CD4-positive, alpha-beta T cell (primary cell): ENCODE results near the gene DSTN. TPM values are rescaled to one million over a fixed set of nuclear protein-coding genes. Genes with fewer than 3 reads are reported as not detected.

Source experiments
- ATAC-seq: fragments of 200-7000 bp; cut with Tn5 transposase; one replicate; pipeline ENCODE4 v1.10.0; 2022; ENCODE audit warnings: mild to moderate bottlenecking; ENCODE audit not compliant: poor library complexity
- CTCF ChIA-PET: fragments of 350-600 bp; sonication (Branson Sonifier 250); formaldehyde crosslinking; loops from one replicate; lab custom pipeline; 2021; ENCODE audit warnings: antibody characterized with exemption, inconsistent platforms; lab: Charles Lee
- POLR2A ChIA-PET: fragments of 350-600 bp; sonication (Branson Sonifier 250); formaldehyde crosslinking; loops from one replicate; lab custom pipeline; 2021; ENCODE audit warnings: antibody characterized with exemption, inconsistent platforms; lab: Charles Lee
- DNase-seq, 14 experiments: peaks; one replicate each; pipeline ENCODE4 v3.0.0-alpha.2; 2013 to 2020; ENCODE audit warnings: mixed read lengths in 2 of 14
- H3K27ac ChIP-seq, 2 donors: one replicate each; pipeline versions ENCODE4 v1.5.1 to v1.7.0; 2013; ENCODE audit warnings: low read length in 2 of 2, low read depth in 1 of 2, mild to moderate bottlenecking in 1 of 2
- H3K27me3 ChIP-seq, 2 experiments: 1 replicate in 1 of 2; 2 replicates in 1 of 2; pipeline versions ENCODE4 v1.6.1 to v1.7.0; 2013; ENCODE audit warnings: low read length in 2 of 2, control low read depth in 1 of 2, mild to moderate bottlenecking in 1 of 2, moderate library complexity in 1 of 2; ENCODE audit not compliant: insufficient read depth in 2 of 2, control insufficient read depth in 1 of 2
- H3K36me3 ChIP-seq: one replicate; pipeline ENCODE4 v1.6.1; 2013; ENCODE audit warnings: low read length, control low read depth; ENCODE audit not compliant: insufficient read depth
- H3K4me1 ChIP-seq: one replicate; pipeline ENCODE4 v1.6.1; 2013; ENCODE audit warnings: low read length, control low read depth; ENCODE audit not compliant: insufficient read depth
- H3K4me3 ChIP-seq: one replicate; pipeline ENCODE4 v1.5.1; 2013; ENCODE audit warnings: mild to moderate bottlenecking, low read length, moderate library complexity
- H3K9me3 ChIP-seq, 2 experiments: 1 replicate in 1 of 2; 2 replicates in 1 of 2; pipeline versions ENCODE4 v1.6.1 to v1.7.0; 2013; ENCODE audit warnings: low read length in 2 of 2, mild to moderate bottlenecking in 2 of 2, control low read depth in 1 of 2, moderate library complexity in 1 of 2; ENCODE audit not compliant: control insufficient read depth in 1 of 2, insufficient read depth in 1 of 2
- H3K27ac Mint-ChIP-seq: one replicate; pipeline ENCODE4 v1.8.0; 2020; ENCODE audit warnings: mixed read lengths
- H3K27me3 Mint-ChIP-seq: one replicate; pipeline ENCODE4 v1.8.0; 2021; ENCODE audit warnings: mixed read lengths
- H3K36me3 Mint-ChIP-seq: one replicate; pipeline ENCODE4 v1.8.0; 2021; ENCODE audit warnings: low read depth, mixed read lengths
- H3K4me1 Mint-ChIP-seq: one replicate; pipeline ENCODE4 v1.8.0; 2021; ENCODE audit warnings: low read depth, mixed read lengths
- H3K4me3 Mint-ChIP-seq: one replicate; pipeline ENCODE4 v1.8.0; 2020; ENCODE audit warnings: mild to moderate bottlenecking, mixed read lengths
- H3K9me3 Mint-ChIP-seq: one replicate; pipeline ENCODE4 v1.8.0; 2020; ENCODE audit warnings: mixed read lengths
- intact Hi-C, 2 experiments: fragments of 100-400 bp; cut with DNase I in 1 of 2; cut with micrococcal nuclease in 1 of 2; formaldehyde crosslinking; loops; one replicate each; pipeline versions ENCODE4 v1.15.1 to v1.9.0; 2023 to 2025; cut with DNase I, micrococcal nuclease
- total RNA-seq, 174 experiments: library from RNA in 2 of 174; stranded (reverse) in 2 of 174; gene quantifications; one replicate each; pipeline ENCODE4 v1.2.3 and lab custom pipeline; 2021 to 2026
- TF ChIP-seq, protein P1 (sequence below): fragments of 200-600 bp; IDR thresholded peaks from one replicate; pipeline ENCODE4 v1.8.0; 2022; ENCODE audit warnings: antibody characterized with exemption, mild to moderate bottlenecking

The DSTN gene
- total RNA-seq, 2 experiments from 2014 or later = 36.0 to 38.9 TPM

- ChIA-PET CTCF (interaction anchor here (1.2 kb wide), 1 partner anchor 13 kb away, joined by 5 read pairs; no protein-coding TSS in a partner anchor), POLR2A (no interaction called here)
- Histone ChIP-seq H3K4me1 (peaks cover 37% of the 10 kb centered on the region), H3K27ac (no peak overlapping the region), H3K36me3 (peaks cover 15% of the 10 kb centered on the region), H3K27me3 (no peaks in the 10 kb centered on the region), H3K4me3 (no peak overlapping the region), H3K9me3 (no peaks in the 10 kb centered on the region)
- Mint-ChIP-seq H3K9me3 (no peaks in the 10 kb centered on the region), H3K27ac (peak overlapping the region; percentile 69), H3K4me3 (no peak overlapping the region), H3K4me1 (peaks cover 26% of the 10 kb centered on the region), H3K36me3 (peaks cover 12% of the 10 kb centered on the region), H3K27me3 (no peaks in the 10 kb centered on the region)
- peak in 1 of 14 experiments; percentile 23 for DNase-seq
- intact Hi-C loops = loop anchor here in 1 of 2 experiments (5.0 kb wide), 1 partner anchor 67 kb away; the partner anchor contains the start of gene RRBP1
- TF ChIP-seq, protein P1, sequence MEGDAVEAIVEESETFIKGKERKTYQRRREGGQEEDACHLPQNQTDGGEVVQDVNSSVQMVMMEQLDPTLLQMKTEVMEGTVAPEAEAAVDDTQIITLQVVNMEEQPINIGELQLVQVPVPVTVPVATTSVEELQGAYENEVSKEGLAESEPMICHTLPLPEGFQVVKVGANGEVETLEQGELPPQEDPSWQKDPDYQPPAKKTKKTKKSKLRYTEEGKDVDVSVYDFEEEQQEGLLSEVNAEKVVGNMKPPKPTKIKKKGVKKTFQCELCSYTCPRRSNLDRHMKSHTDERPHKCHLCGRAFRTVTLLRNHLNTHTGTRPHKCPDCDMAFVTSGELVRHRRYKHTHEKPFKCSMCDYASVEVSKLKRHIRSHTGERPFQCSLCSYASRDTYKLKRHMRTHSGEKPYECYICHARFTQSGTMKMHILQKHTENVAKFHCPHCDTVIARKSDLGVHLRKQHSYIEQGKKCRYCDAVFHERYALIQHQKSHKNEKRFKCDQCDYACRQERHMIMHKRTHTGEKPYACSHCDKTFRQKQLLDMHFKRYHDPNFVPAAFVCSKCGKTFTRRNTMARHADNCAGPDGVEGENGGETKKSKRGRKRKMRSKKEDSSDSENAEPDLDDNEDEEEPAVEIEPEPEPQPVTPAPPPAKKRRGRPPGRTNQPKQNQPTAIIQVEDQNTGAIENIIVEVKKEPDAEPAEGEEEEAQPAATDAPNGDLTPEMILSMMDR = no peak
- no peak for ATAC-seq
These were observed 45.2 kb downstream of the DSTN start for GRCh38 chr20:17614812-17615644.

DNA sequence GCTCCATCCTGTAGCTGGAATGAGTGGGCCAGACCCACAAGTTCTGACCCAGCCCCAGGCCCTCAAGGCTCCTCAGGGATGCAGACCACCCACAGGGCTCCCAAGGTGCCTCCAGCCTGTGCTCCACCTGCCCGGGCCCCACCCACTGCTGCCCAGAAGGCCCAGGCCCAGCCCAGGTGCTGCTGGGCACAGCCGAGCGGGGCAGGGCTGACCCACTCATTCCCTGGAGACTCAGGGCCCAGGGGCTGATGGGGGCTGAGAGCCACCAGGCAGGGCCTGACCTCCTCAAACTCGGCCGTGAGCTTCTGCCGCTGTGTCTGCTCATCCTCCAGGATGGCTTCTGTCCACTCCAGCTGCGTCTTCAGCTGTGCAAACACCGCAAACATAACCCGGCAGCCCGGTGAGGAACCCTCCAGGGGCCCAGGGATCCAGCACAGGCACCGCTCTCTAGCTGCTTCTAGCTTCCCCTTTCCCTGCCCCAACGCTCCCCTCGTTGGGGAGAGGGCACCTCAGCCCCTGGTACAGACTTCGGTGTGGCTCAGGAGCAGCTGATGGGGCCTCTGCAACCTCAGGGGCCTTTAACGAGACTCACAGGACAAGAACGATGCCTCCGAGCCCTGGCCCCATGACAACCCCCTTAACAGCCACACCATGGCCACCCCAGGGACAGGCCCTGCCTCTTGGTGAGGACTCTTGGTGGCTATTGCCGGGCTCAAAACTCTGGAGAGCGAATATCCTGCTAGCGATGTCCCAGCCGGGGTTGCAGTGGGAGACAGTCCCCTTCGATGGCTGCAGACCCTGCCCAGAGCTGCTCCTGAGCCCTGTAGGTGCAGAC, 46.0 kb downstream of the DSTN start:
- Mint-ChIP-seq H3K9me3 (no peaks in the 10 kb centered on the region), H3K27ac (no peak overlapping the region), H3K4me3 (no peak overlapping the region), H3K27me3 (no peaks in the 10 kb centered on the region), H3K36me3 (peaks cover 15% of the 10 kb centered on the region), H3K4me1 (peaks cover 18% of the 10 kb centered on the region)
- Histone ChIP-seq H3K27me3 (no peaks in the 10 kb centered on the region), H3K4me3 (no peak overlapping the region), H3K9me3 (no peaks in the 10 kb centered on the region), H3K36me3 (peaks cover 22% of the 10 kb centered on the region), H3K27ac (peak overlapping the region in 1 of 2 donors; percentile 4), H3K4me1 (peaks cover 29% of the 10 kb centered on the region)
- ChIA-PET POLR2A (interaction anchor here (0.6 to 0.7 kb wide), 2 partner anchors 52 to 67 kb away, joined by 3 read pairs; no protein-coding TSS in a partner anchor), CTCF (interaction anchor here (0.7 to 1.2 kb wide), 2 partner anchors 14 to 66 kb away, joined by 3 to 5 read pairs; partner anchors contain the start of gene RRBP1)
- no peak for ATAC-seq
- intact Hi-C loops = loop anchor here in 1 of 2 experiments (2.0 kb wide), 1 partner anchor 111 kb away; no protein-coding TSS in a partner anchor
- peak in 1 of 14 experiments; percentile 11 for DNase-seq
- TF ChIP-seq, protein P1 = no peak

GRCh38 chr20:17616480-17617211, 46.8 kb downstream of the DSTN start:
- POLR2A ChIA-PET = no interaction called here

More at GRCh38 chr20:17616480-17617211, 46.8 kb downstream of the DSTN start:
- ATAC-seq (no peak), DNase-seq (peak in 1 of 14 experiments; percentile 11)
- H3K9me3 Mint-ChIP-seq = no peaks in the 10 kb centered on the region
- Histone ChIP-seq H3K36me3 (peaks cover 29% of the 10 kb centered on the region), H3K27me3 (no peaks in the 10 kb centered on the region), H3K27ac (peak overlapping the region in 1 of 2 donors; percentile 4), H3K9me3 (no peaks in the 10 kb centered on the region), H3K4me1 (peaks cover 21% of the 10 kb centered on the region), H3K4me3 (no peak overlapping the region)
- peaks cover 16% of the 10 kb centered on the region for H3K36me3 Mint-ChIP-seq
- H3K27me3 Mint-ChIP-seq = no peaks in the 10 kb centered on the region
- intact Hi-C loops = loop anchor here (1.0 to 2.0 kb wide), 3 partner anchors 79 to 112 kb away; no protein-coding TSS in a partner anchor
- H3K27ac Mint-ChIP-seq = peak overlapping the region; percentile 30
- CTCF ChIA-PET = interaction anchor here (0.7 kb wide), 1 partner anchor 65 kb away, joined by 3 read pairs; the partner anchor contains the start of gene RRBP1
- no peak overlapping the region for H3K4me3 Mint-ChIP-seq
- TF ChIP-seq, protein P1 = no peak
- H3K4me1 Mint-ChIP-seq = peaks cover 13% of the 10 kb centered on the region
